ENCODE data around the gene EXOC4. TPM values are rescaled to one million over a fixed set of nuclear protein-coding genes. Genes with fewer than 3 reads are reported as not detected.

Gene EXOC4
- total RNA-seq, 1 experiment from 2014 or later: 66.2 TPM

- ChIA-PET POLR2A (no interaction called here), CTCF (no interaction called here)
- H3K4me1 ChIP-seq: no peaks in the 10 kb centered on the region
- TF ChIP-seq CTCF (IDR thresholded peaks at IDR 0.05; ENCODE audit: insufficient read depth in 1 of 2, low read depth in 1 of 2, low read length in 1 of 2, severe bottlenecking in 1 of 2, unreplicated experiment in 1 of 2): no peak
- intact Hi-C loops (cut with micrococcal nuclease; ENCODE audit: unreplicated experiment): no loop called here
- H3K36me3 ChIP-seq (ENCODE audit: control insufficient read depth, insufficient read depth, low read length): no peaks in the 10 kb centered on the region
- DNase-seq: no peak
- no peaks in the 10 kb centered on the region for H3K4me1 Mint-ChIP-seq (ENCODE audit: low read depth, unreplicated experiment)
- no peaks in the 10 kb centered on the region for H3K9me3 Mint-ChIP-seq (ENCODE audit: unreplicated experiment)
- BruUV-seq (replicated peaks): no TSS peak
- no peak overlapping the region for H3K4me3 ChIP-seq (ENCODE audit: low read depth, low read length)
- H3K27me3 ChIP-seq (replicated peaks; ENCODE audit: control insufficient read depth, insufficient read depth, low read length): no peaks in the 10 kb centered on the region
- H3K27me3 Mint-ChIP-seq (ENCODE audit: insufficient read depth, unreplicated experiment): no peaks in the 10 kb centered on the region
- H3K27ac Mint-ChIP-seq (ENCODE audit: unreplicated experiment): no peak overlapping the region
- H3K9me3 ChIP-seq: no peaks in the 10 kb centered on the region
- no peak overlapping the region for H3K4me3 Mint-ChIP-seq (ENCODE audit: unreplicated experiment)
- H3K36me3 Mint-ChIP-seq (ENCODE audit: insufficient read depth, unreplicated experiment): peaks cover 7% of the 10 kb centered on the region
Observed at GRCh38 chr7:133664528-133664927, 411.6 kb downstream of the EXOC4 start.

- Mint-ChIP-seq H3K4me1 (ENCODE audit: low read depth, unreplicated experiment) (peaks cover 6% of the 10 kb centered on the region), H3K27ac (ENCODE audit: unreplicated experiment) (no peak overlapping the region), H3K9me3 (ENCODE audit: unreplicated experiment) (no peaks in the 10 kb centered on the region), H3K4me3 (ENCODE audit: unreplicated experiment) (no peak overlapping the region), H3K36me3 (ENCODE audit: insufficient read depth, unreplicated experiment) (peaks cover 7% of the 10 kb centered on the region), H3K27me3 (ENCODE audit: insufficient read depth, unreplicated experiment) (no peaks in the 10 kb centered on the region)
- Histone ChIP-seq H3K9me3 (no peaks in the 10 kb centered on the region), H3K4me3 (ENCODE audit: low read depth, low read length) (no peak overlapping the region), H3K27me3 (replicated peaks; ENCODE audit: control insufficient read depth, insufficient read depth, low read length) (no peaks in the 10 kb centered on the region), H3K4me1 (no peaks in the 10 kb centered on the region), H3K36me3 (ENCODE audit: control insufficient read depth, insufficient read depth, low read length) (no peaks in the 10 kb centered on the region)
- TF ChIP-seq CTCF (IDR thresholded peaks at IDR 0.05; ENCODE audit: insufficient read depth in 1 of 2, low read depth in 1 of 2, low read length in 1 of 2, severe bottlenecking in 1 of 2, unreplicated experiment in 1 of 2): no peak
- intact Hi-C loops (cut with micrococcal nuclease; ENCODE audit: unreplicated experiment): no loop called here
- DNase-seq: no peak
- CTCF ChIA-PET: no interaction called here
- POLR2A ChIA-PET: no interaction called here
- no TSS peak for BruUV-seq (replicated peaks)
Observed at GRCh38 chr7:133668296-133669060, 415.6 kb downstream of the EXOC4 start.

- H3K27me3 ChIP-seq (replicated peaks; ENCODE audit: control insufficient read depth, insufficient read depth, low read length): no peaks in the 10 kb centered on the region
- H3K36me3 ChIP-seq (ENCODE audit: control insufficient read depth, insufficient read depth, low read length): no peaks in the 10 kb centered on the region
- H3K9me3 ChIP-seq: no peaks in the 10 kb centered on the region
- no peaks in the 10 kb centered on the region for H3K4me1 ChIP-seq
- intact Hi-C loops (cut with micrococcal nuclease; ENCODE audit: unreplicated experiment): no loop called here
- Mint-ChIP-seq H3K27me3 (ENCODE audit: insufficient read depth, unreplicated experiment) (no peaks in the 10 kb centered on the region), H3K36me3 (ENCODE audit: insufficient read depth, unreplicated experiment) (peaks cover 6% of the 10 kb centered on the region), H3K9me3 (ENCODE audit: unreplicated experiment) (no peaks in the 10 kb centered on the region), H3K4me1 (ENCODE audit: low read depth, unreplicated experiment) (peaks cover 6% of the 10 kb centered on the region), H3K27ac (ENCODE audit: unreplicated experiment) (no peak overlapping the region), H3K4me3 (ENCODE audit: unreplicated experiment) (no peak overlapping the region)
- TF ChIP-seq CTCF (IDR thresholded peaks at IDR 0.05; ENCODE audit: insufficient read depth in 1 of 2, low read depth in 1 of 2, low read length in 1 of 2, severe bottlenecking in 1 of 2, unreplicated experiment in 1 of 2): no peak
- BruUV-seq (replicated peaks): no TSS peak
- CTCF ChIA-PET: no interaction called here
- POLR2A ChIA-PET: no interaction called here
- no peak for DNase-seq
- no peak overlapping the region for H3K4me3 ChIP-seq (ENCODE audit: low read depth, low read length)
Observed at GRCh38 chr7:133669061-133669455, 416.2 kb downstream of the EXOC4 start.
